BJ (cell line): Measurements from ENCODE around the gene PPP4R2. TPM values are rescaled to one million over a fixed set of nuclear protein-coding genes. Genes with fewer than 3 reads are reported as not detected.
A peak's percentile ranks its signal among the peaks of the same experiment; 100 is the strongest.

ENCODE experiments used
- CTCF ChIA-PET: fragments of 350-600 bp; formaldehyde crosslinking; extraction: SDS; loops from one replicate; lab custom pipeline; 2021; ENCODE audit warnings: antibody characterized with exemption, inconsistent platforms; lab: Yijun Ruan, JAX
- POLR2A ChIA-PET: fragments of 300-600 bp; sonication (Branson Sonifier 250); formaldehyde crosslinking; extraction: SDS; loops from one replicate; lab custom pipeline; 2021; ENCODE audit warnings: antibody characterized with exemption; lab: Charles Lee
- DNase-seq: peaks from one replicate; pipeline ENCODE4 v3.0.0-alpha.2; 2011; ENCODE audit warnings: low read depth
- H3K27me3 ChIP-seq: 2 replicates; pipeline ENCODE4 v1.6.0; 2011; ENCODE audit warnings: low read length; ENCODE audit not compliant: control insufficient read depth, insufficient read depth
- H3K36me3 ChIP-seq: 2 replicates; pipeline ENCODE4 v1.5.1; 2011; ENCODE audit warnings: low read length; ENCODE audit not compliant: control insufficient read depth, insufficient read depth
- H3K4me3 ChIP-seq: 2 replicates; pipeline ENCODE4 v1.5.1; 2011; ENCODE audit warnings: low read depth, mild to moderate bottlenecking, control low read depth, low read length
- CTCF ChIP-seq: IDR thresholded peaks from 2 replicates; pipeline ENCODE4 v1.5.1; 2011; ENCODE audit warnings: low read depth, mild to moderate bottlenecking, control low read depth, inconsistent platforms, low read length, moderate library complexity; ENCODE audit not compliant: insufficient read depth
- polyA plus RNA-seq: library from polyadenylated mRNA; depleted of rRNA; stranded (reverse); fragments of >200 nt; gene quantifications from 2 replicates; pipeline ENCODE4 v1.2.3, GENCODE V29; 2011

The PPP4R2 gene
- polyA plus RNA-seq, 1 experiment, result 9.8 TPM

- POLR2A ChIA-PET, result interaction anchor here (0.6 kb wide), 1 partner anchor 14 kb away, joined by 5 read pairs; no protein-coding TSS in a partner anchor
- CTCF ChIA-PET, result interaction anchor here (0.8 to 1.2 kb wide), 2 partner anchors 131 to 163 kb away, joined by 3 read pairs; no protein-coding TSS in a partner anchor
Measured at GRCh38 chr3:73070675-73071575, 74.3 kb downstream of the PPP4R2 start.

GRCh38 chr3:73071952-73072351, 75.3 kb downstream of the PPP4R2 start:
- TF ChIP-seq CTCF, result no peak
- ChIA-PET POLR2A (no interaction called here), CTCF (interaction anchor here (1.2 kb wide), 1 partner anchor 132 kb away, joined by 3 read pairs; no protein-coding TSS in a partner anchor)
- Histone ChIP-seq H3K27me3 (no peaks in the 10 kb centered on the region), H3K36me3 (no peaks in the 10 kb centered on the region), H3K4me3 (no peak overlapping the region)
- no peak for DNase-seq

More at GRCh38 chr3:73070675-73071575, 74.3 kb downstream of the PPP4R2 start:
- TF ChIP-seq CTCF, result no peak
- Histone ChIP-seq H3K4me3 (no peak overlapping the region), H3K36me3 (no peaks in the 10 kb centered on the region), H3K27me3 (no peaks in the 10 kb centered on the region)
- peak; percentile 41 for DNase-seq

DNA sequence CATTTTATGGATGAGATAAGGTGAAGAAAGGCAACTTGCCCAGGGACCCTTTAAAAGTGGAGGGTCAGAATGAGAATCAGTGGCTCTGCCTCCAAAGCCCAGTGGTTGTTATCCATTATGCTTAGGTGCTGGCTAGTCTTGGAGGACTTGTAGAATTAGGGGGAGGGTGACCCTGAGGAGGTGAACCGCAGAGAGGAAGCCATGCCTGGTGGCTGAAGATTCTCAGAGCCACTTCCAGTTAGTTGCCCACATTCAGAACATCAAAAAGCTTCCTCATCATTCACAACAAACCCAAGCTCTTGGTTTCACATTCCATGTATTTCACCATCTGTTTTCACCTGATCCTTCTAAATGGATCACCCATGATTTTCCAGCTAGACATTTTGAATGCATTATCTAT, 76.0 kb downstream of the PPP4R2 start:
- CTCF ChIA-PET, result interaction anchor here (0.6 to 1.2 kb wide), 4 partner anchors 13 to 23 kb away, joined by 3 to 5 read pairs (median 3); no protein-coding TSS in a partner anchor
- POLR2A ChIA-PET, result no interaction called here
- no peak overlapping the region for H3K4me3 ChIP-seq
- H3K36me3 ChIP-seq, result no peaks in the 10 kb centered on the region
- no peak for TF ChIP-seq CTCF
- no peaks in the 10 kb centered on the region for H3K27me3 ChIP-seq
- no peak for DNase-seq

DNA sequence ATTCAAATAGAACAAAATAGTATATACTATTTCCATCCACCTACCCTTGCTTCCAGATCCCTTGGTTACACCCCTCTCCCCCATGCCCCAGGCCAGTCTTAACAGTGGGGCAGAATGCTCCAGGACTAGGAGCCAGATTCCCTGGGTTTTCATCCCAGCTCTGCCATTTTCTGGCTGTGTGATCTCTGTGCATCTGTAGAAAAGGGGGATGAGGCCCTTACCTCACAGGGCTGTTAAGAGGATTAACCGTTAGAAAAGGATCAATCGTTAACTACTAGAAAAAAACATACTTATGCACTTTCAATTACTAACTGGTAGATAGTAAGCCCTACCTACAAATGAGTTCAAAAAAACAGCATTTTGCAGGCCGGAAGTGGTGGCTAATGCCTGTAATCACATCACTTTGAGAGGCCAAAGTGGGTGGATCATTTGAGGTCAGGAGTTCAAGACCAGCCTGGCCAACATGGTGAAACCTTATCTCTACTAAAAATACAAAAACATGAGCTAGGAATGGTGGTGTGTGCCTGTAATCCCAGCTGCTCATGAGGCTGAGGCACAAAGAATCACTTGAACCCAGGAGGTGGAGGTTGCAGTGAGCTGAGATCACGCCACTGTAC, 76.6 kb downstream of the PPP4R2 start:
- CTCF ChIA-PET, result interaction anchor here (0.6 to 1.2 kb wide), 4 partner anchors 12 to 22 kb away, joined by 3 to 5 read pairs (median 3); no protein-coding TSS in a partner anchor
- no peak for DNase-seq
- POLR2A ChIA-PET, result no interaction called here
- no peaks in the 10 kb centered on the region for H3K27me3 ChIP-seq
- H3K4me3 ChIP-seq, result no peak overlapping the region
- TF ChIP-seq CTCF, result no peak
- H3K36me3 ChIP-seq, result no peaks in the 10 kb centered on the region

DNA sequence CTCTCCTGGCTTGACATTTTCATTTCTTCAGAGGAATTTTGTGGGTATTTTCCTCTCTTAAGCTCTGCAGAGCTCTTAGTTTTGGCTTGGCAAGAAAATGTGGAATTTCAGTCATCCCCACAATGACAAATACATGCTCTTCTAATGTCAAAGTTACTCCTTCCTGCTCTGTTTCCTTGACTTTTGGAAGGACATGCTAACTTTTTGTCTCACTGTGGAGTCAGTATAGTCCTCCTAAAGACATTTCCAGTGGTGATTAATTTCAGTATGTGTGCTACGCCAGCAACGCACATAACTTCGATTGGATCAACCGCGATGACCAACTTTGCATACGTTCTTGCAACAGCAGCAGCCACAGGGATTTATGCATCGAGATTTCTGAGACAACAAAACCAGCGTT, 78.2 kb downstream of the PPP4R2 start:
- no peak overlapping the region for H3K4me3 ChIP-seq
- DNase-seq, result no peak
- ChIA-PET POLR2A (no interaction called here), CTCF (interaction anchor here (1.0 kb wide), 1 partner anchor 19 kb away, joined by 3 read pairs; no protein-coding TSS in a partner anchor)
- H3K27me3 ChIP-seq, result no peaks in the 10 kb centered on the region
- TF ChIP-seq CTCF, result no peak
- no peaks in the 10 kb centered on the region for H3K36me3 ChIP-seq
